BLaER1 (cell line): ENCODE measurements around the gene COL28A1.

ENCODE experiments used
- H3K27ac ChIP-seq: shearing (Covaris generic); formaldehyde crosslinking; 2 replicates; pipeline ENCODE4 v1.8.1; 2022
- H3K27me3 ChIP-seq: shearing (Covaris generic); formaldehyde crosslinking; 2 replicates; pipeline ENCODE4 v1.8.1; 2022
- H3K36me3 ChIP-seq: shearing (Covaris generic); formaldehyde crosslinking; 2 replicates; pipeline ENCODE4 v1.8.1; 2022
- H3K4me1 ChIP-seq: shearing (Covaris generic); formaldehyde crosslinking; 2 replicates; pipeline ENCODE4 v1.8.1; 2022
- H3K4me2 ChIP-seq: shearing (Covaris generic); formaldehyde crosslinking; 2 replicates; pipeline ENCODE4 v1.8.1; 2022
- H3K4me3 ChIP-seq: shearing (Covaris generic); formaldehyde crosslinking; 2 replicates; pipeline ENCODE4 v1.8.1; 2022
- H3K9ac ChIP-seq: shearing (Covaris generic); formaldehyde crosslinking; 2 replicates; pipeline ENCODE4 v1.8.1; 2022
- H3K9me3 ChIP-seq: shearing (Covaris generic); formaldehyde crosslinking; 2 replicates; pipeline ENCODE4 v1.8.1; 2022
- H4K20me1 ChIP-seq: shearing (Covaris generic); formaldehyde crosslinking; 2 replicates; pipeline ENCODE4 v1.8.1; 2022
- Cebpa-rat ChIP-seq: shearing (Covaris generic); IDR thresholded peaks from 2 replicates; pipeline ENCODE4 v1.8.1; 2022

Gene COL28A1

DNA sequence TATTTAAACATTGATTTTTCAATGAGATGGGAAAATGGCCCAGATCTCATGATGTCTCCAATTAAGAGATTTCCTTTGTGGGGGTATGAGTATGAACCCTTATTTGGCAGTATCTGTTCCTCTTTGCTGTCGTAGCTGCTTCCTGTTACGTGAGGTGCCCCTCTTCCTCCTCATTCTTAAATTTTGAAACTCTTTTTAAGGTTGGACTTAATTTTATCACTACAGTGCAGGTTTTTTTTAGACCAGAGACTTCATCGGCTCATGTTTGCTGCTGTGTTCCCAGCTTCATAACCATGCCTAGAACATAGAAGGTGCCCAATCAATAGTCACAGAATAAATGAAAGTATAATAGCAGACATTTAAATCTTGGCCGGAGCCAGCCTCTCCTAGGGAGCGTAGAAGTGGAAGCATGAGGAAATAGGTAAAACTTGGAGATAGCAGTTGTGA is 33.4 kb upstream of the COL28A1 start:
- peak overlapping the region; percentile 44; the same call in 1 of the 2 replicates for H3K9ac ChIP-seq
- peaks cover 33% of the 10 kb centered on the region for H3K9me3 ChIP-seq
- peak overlapping the region; percentile 95 for H3K4me3 ChIP-seq
- no peaks in the 10 kb centered on the region for H4K20me1 ChIP-seq
- no peak for TF ChIP-seq Cebpa-rat
- H3K4me2 ChIP-seq, result peak overlapping the region; percentile 91
- H3K36me3 ChIP-seq, result peaks cover 45% of the 10 kb centered on the region
- peaks cover 30% of the 10 kb centered on the region for H3K4me1 ChIP-seq
- H3K27ac ChIP-seq, result peak overlapping the region; percentile 15; the same call in 1 of the 2 replicates
- H3K27me3 ChIP-seq, result no peaks in the 10 kb centered on the region

GRCh38 chr7:7568553-7568952 is 32.9 kb upstream of the COL28A1 start:
- H3K9me3 ChIP-seq, result peaks cover 33% of the 10 kb centered on the region
- H3K27me3 ChIP-seq, result no peaks in the 10 kb centered on the region
- peaks cover 30% of the 10 kb centered on the region for H3K4me1 ChIP-seq
- no peak for TF ChIP-seq Cebpa-rat
- H3K4me2 ChIP-seq, result peak overlapping the region; percentile 91
- peaks cover 40% of the 10 kb centered on the region for H3K36me3 ChIP-seq
- 0 out of 2 replicates have a peak overlapping the region, but pooled peaks have one; percentile 2 for H3K27ac ChIP-seq
- H3K4me3 ChIP-seq, result peak overlapping the region; percentile 95
- no peaks in the 10 kb centered on the region for H4K20me1 ChIP-seq
- H3K9ac ChIP-seq, result peak overlapping the region; percentile 97; the same call in 1 of the 2 replicates

GRCh38 chr7:7567898-7568531 is 32.3 kb upstream of the COL28A1 start:
- Histone ChIP-seq H3K27me3 (no peaks in the 10 kb centered on the region), H3K9me3 (peaks cover 27% of the 10 kb centered on the region), H3K4me1 (peaks cover 30% of the 10 kb centered on the region), H3K36me3 (peaks cover 34% of the 10 kb centered on the region), H3K4me3 (peak overlapping the region; percentile 95), H4K20me1 (no peaks in the 10 kb centered on the region), H3K9ac (peak overlapping the region; percentile 97), H3K4me2 (peak overlapping the region; percentile 91), H3K27ac (peak overlapping the region; percentile 96; the same call in 1 of the 2 replicates)
- no peak for TF ChIP-seq Cebpa-rat

DNA sequence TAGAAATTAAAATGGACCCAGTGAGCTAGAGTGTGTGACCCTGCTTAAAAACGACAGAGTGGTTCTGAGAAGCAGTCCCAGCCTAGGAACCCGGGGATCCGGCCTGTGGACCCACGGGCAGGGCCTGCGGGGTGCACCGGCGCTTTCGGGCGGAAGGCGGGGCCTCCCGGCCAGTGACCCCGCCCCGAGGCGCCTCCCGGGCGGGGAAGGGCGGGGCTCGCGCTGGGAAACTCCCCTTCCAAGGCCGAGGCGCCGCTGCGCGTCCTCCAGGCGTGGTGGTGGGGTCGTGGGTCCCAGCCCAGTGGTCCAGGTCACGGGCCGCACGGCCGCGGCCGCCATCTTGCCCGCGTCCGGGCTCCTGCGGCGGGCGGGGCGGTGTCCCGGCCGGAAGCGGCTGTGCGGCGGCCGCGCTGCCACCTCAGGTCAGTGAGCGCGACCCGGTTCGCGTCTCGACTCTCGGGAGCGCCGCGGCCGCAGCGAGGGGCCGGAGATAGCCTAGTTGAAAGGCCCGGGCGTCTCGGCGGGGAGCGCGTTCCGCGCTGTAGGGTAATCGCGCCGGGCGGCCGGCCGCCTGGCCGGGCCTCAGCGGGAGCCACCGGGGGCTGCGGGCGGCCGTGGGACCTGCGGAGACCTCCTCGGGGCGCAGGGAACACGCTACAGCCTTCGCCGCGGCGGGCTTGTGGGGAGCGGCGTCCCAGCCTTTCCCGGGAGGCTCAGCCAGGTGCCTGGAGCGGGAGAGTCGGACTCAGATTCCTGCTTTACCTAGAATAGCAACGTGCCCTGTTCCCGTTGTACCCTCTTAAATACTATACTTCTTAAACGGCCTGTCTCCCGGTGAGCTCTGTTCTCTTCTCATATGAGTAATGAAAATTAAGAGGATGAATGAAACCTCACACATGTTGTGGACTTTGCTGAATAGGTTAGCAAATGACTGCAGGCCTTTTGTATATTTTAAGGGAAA is 31.3 kb upstream of the COL28A1 start, which contains the start of gene MIOS:
TSS of gene MIOS (plus strand) at position 234 of the 961 bp plus-strand sequence. CDS start 5,592 bp downstream, outside the sequence.
- peak within 1 kb of the TSS; percentile 91 for H3K4me2 ChIP-seq
- H4K20me1 ChIP-seq, result no peaks in the 10 kb centered on the region

DNA sequence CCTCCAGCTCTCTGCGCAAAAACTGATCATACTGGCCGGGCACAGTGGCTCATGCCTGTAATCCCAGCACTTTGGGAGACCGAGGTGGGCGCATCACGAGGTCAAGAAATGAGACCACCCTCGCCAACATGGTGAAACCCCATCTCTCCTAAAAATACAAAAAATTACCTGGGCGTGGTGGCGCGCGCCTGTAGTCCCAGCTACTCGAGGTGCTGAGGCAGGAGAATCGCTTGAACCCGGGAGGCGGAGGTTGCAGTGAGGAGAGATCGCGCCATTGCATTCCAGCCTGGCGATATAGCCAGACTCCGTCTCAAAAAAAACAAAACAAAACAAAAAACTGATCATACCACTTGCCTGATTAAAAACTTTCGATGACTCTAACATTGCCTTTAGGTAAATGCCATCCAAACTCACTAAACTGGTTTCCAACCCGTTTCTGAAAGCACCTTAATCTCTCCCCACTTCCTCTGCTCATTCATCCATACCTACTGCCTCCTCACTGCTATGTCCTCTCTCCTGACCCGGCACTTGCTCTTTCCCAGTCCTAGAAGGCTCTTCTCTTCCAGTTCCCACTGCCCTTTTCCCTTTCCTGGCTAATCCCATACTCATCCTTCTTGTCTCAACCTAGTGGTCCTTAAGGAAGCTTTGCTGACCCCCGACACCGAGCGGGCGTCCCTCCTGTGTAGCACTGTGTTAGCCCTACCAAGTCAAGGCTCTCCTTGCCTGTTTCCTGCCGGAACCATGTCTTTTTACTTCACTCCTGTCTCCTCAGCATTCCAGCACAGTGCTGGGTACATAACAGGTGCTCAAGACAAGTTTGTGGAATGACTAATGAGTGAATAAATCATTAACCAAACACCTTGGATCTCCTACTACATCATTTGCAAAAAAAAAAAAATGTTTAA is 30.3 kb upstream of the COL28A1 start:
- Histone ChIP-seq H3K27me3 (no peaks in the 10 kb centered on the region), H4K20me1 (no peaks in the 10 kb centered on the region), H3K27ac (peak overlapping the region; percentile 96), H3K4me2 (peak overlapping the region; percentile 91), H3K9me3 (peaks cover 18% of the 10 kb centered on the region), H3K36me3 (peaks cover 16% of the 10 kb centered on the region), H3K4me1 (peaks cover 30% of the 10 kb centered on the region), H3K4me3 (peak overlapping the region; percentile 95), H3K9ac (peak overlapping the region; percentile 97)
- TF ChIP-seq Cebpa-rat, result no peak

More for the DNA sequence above, 31.3 kb upstream of the COL28A1 start, which contains the start of gene MIOS:
- Histone ChIP-seq H3K27ac (peak within 1 kb of the TSS; percentile 96), H3K27me3 (no peaks in the 10 kb centered on the region), H3K36me3 (peaks cover 24% of the 10 kb centered on the region), H3K4me3 (peak within 1 kb of the TSS; percentile 95), H3K9ac (peak within 1 kb of the TSS; percentile 97), H3K9me3 (peaks cover 19% of the 10 kb centered on the region), H3K4me1 (peaks cover 30% of the 10 kb centered on the region)
- no peak for TF ChIP-seq Cebpa-rat

- H3K9me3 ChIP-seq, result peaks cover 10% of the 10 kb centered on the region
- H4K20me1 ChIP-seq, result no peaks in the 10 kb centered on the region
- peaks cover 8% of the 10 kb centered on the region; the same call in 1 of the 2 replicates for H3K36me3 ChIP-seq
- H3K27ac ChIP-seq, result no peak overlapping the region
- no peak overlapping the region for H3K4me3 ChIP-seq
- H3K4me2 ChIP-seq, result no peak overlapping the region
- peaks cover 30% of the 10 kb centered on the region for H3K4me1 ChIP-seq
- no peaks in the 10 kb centered on the region for H3K27me3 ChIP-seq
- no peak for TF ChIP-seq Cebpa-rat
- H3K9ac ChIP-seq, result no peak overlapping the region
These were observed 29.5 kb upstream of the COL28A1 start for GRCh38 chr7:7565018-7565680.

DNA sequence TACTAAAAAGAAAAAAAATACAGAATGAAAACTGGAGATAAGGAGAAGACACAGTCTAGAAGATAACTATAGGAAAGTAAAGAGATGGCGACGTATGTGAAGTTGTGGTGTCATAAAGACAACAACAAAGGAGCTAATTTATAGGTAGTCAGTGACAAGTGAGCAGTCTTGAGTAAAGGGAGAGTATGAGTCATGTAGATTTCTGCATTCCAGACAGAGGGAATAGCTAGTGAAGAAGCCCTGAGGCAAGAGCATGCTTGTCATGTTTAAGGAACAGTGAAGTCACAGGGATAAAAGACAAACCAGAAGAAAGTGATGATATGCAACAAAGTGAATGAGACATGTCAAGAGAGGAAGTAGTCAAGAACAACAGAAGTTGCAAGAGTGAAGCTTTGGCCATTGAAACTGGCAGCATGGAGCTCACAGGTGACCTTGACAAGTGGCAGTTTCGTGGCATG is 28.7 kb upstream of the COL28A1 start:
- peaks cover 11% of the 10 kb centered on the region for H3K9me3 ChIP-seq
- H3K9ac ChIP-seq, result no peak overlapping the region
- no peak for TF ChIP-seq Cebpa-rat
- no peaks in the 10 kb centered on the region for H3K27me3 ChIP-seq
- no peak overlapping the region for H3K27ac ChIP-seq
- no peak overlapping the region for H3K4me2 ChIP-seq
- no peaks in the 10 kb centered on the region for H4K20me1 ChIP-seq
- no peak overlapping the region for H3K4me3 ChIP-seq
- peaks cover 24% of the 10 kb centered on the region for H3K4me1 ChIP-seq
- no peaks in the 10 kb centered on the region for H3K36me3 ChIP-seq

- Histone ChIP-seq H3K9ac (no peak overlapping the region), H3K4me2 (no peak overlapping the region), H4K20me1 (no peaks in the 10 kb centered on the region), H3K36me3 (no peaks in the 10 kb centered on the region), H3K27ac (no peak overlapping the region), H3K4me3 (no peak overlapping the region), H3K27me3 (no peaks in the 10 kb centered on the region), H3K4me1 (peaks cover 19% of the 10 kb centered on the region), H3K9me3 (peaks cover 13% of the 10 kb centered on the region)
- no peak for TF ChIP-seq Cebpa-rat
These were observed 28.1 kb upstream of the COL28A1 start for GRCh38 chr7:7563813-7564212.
